SK-N-SH treated with all-trans-retinoic acid at 6 μM for 48 hours (cell line): ENCODE measurements around the gene SLC13A3.

Source experiments
- ATAC-seq: fragments of 200-7000 bp; cut with Tn5 transposase; 3 replicates; pipeline ENCODE4 v1.9.1; 2020; ENCODE audit warnings: mild to moderate bottlenecking, moderate library complexity
- ARNTL ChIP-seq: fragments of 450-650 bp; formaldehyde crosslinking; IDR thresholded peaks from 2 replicates; pipeline ENCODE4 v1.5.0; 2020; ENCODE audit warnings: low read depth, mild to moderate bottlenecking, moderate library complexity, borderline replicate concordance
- CSDC2 ChIP-seq: fragments of 250-450 bp; sonication (Bioruptor Pico); IDR thresholded peaks from 2 replicates; pipeline ENCODE4 v1.5.0; 2020; ENCODE audit warnings: mild to moderate bottlenecking, moderate library complexity
- GLIS3 ChIP-seq: fragments of 250-450 bp; sonication (Bioruptor Pico); IDR thresholded peaks from 2 replicates; pipeline ENCODE4 v1.5.0; 2020; ENCODE audit warnings: mild to moderate bottlenecking, moderate library complexity
- ISL1 ChIP-seq: fragments of 250-450 bp; sonication (Bioruptor Pico); IDR thresholded peaks from 2 replicates; pipeline ENCODE4 v2.1.2; 2022; ENCODE audit warnings: mild to moderate bottlenecking, moderate library complexity
- OSR1 ChIP-seq: fragments of 250-450 bp; sonication (Bioruptor Pico); IDR thresholded peaks from 2 replicates; pipeline ENCODE4 v1.8.0; 2022; ENCODE audit warnings: moderate library complexity, mild to moderate bottlenecking, inconsistent platforms
- PPARA ChIP-seq: fragments of 250-450 bp; sonication (Bioruptor Pico); IDR thresholded peaks from 2 replicates; pipeline ENCODE4 v1.5.0; 2020; ENCODE audit warnings: mild to moderate bottlenecking, borderline replicate concordance
- RARB ChIP-seq: fragments of 250-450 bp; sonication (Bioruptor Pico); IDR thresholded peaks from 2 replicates; pipeline ENCODE4 v1.8.0; 2021; ENCODE audit warnings: mild to moderate bottlenecking, moderate library complexity
- SNAI2 ChIP-seq: fragments of 250-450 bp; sonication (Bioruptor Pico); IDR thresholded peaks from 2 replicates; pipeline ENCODE4 v1.5.0; 2020; ENCODE audit warnings: mild to moderate bottlenecking, moderate library complexity
- TCF4 ChIP-seq: fragments of 250-450 bp; sonication (Bioruptor Pico); IDR thresholded peaks from 2 replicates; pipeline ENCODE4 v1.8.0; 2021; ENCODE audit warnings: mild to moderate bottlenecking, moderate library complexity, borderline replicate concordance
- TOX ChIP-seq: fragments of 250-450 bp; sonication (Bioruptor Pico); IDR thresholded peaks from 2 replicates; pipeline ENCODE4 v1.8.0; 2021; ENCODE audit warnings: mild to moderate bottlenecking, moderate library complexity, borderline replicate concordance
- ZC3H10 ChIP-seq: fragments of 250-450 bp; sonication (Bioruptor Pico); IDR thresholded peaks from 2 replicates; pipeline ENCODE4 v1.5.1; 2021; ENCODE audit warnings: mild to moderate bottlenecking, moderate library complexity
- ZFP3 ChIP-seq: fragments of 250-450 bp; sonication (Bioruptor Pico); IDR thresholded peaks from 2 replicates; pipeline ENCODE4 v1.5.0; 2020; ENCODE audit warnings: mild to moderate bottlenecking, moderate library complexity
- ZFP30 ChIP-seq: fragments of 450-650 bp; formaldehyde crosslinking; IDR thresholded peaks from 2 replicates; pipeline ENCODE4 v1.5.0; 2022; ENCODE audit warnings: mild to moderate bottlenecking, moderate library complexity
- ZNF565 ChIP-seq: fragments of 450-650 bp; formaldehyde crosslinking; conservative IDR thresholded peaks from 2 replicates; pipeline ENCODE4 v1.5.0; 2020; ENCODE audit warnings: low read depth, mild to moderate bottlenecking, moderate library complexity
- ZNF70 ChIP-seq: fragments of 450-650 bp; formaldehyde crosslinking; IDR thresholded peaks from 2 replicates; pipeline ENCODE4 v1.5.0; 2020; ENCODE audit warnings: mild to moderate bottlenecking, moderate library complexity
- ZNF8 ChIP-seq: fragments of 450-650 bp; formaldehyde crosslinking; IDR thresholded peaks from 2 replicates; pipeline ENCODE4 v1.5.0; 2020; ENCODE audit warnings: mild to moderate bottlenecking, moderate library complexity
- TF ChIP-seq, protein P1 (sequence below): fragments of 250-450 bp; sonication (Bioruptor Pico); IDR thresholded peaks from 2 replicates; pipeline ENCODE4 v1.8.0; 2021; ENCODE audit warnings: low read depth, mild to moderate bottlenecking, moderate library complexity, borderline replicate concordance
- TF ChIP-seq, protein P2 (sequence below): fragments of 250-450 bp; sonication (Bioruptor Pico); IDR thresholded peaks from 2 replicates; pipeline ENCODE4 v1.5.1; 2021; ENCODE audit warnings: mild to moderate bottlenecking, moderate library complexity
- TF ChIP-seq, protein P3 (sequence below): fragments of 250-450 bp; sonication (Bioruptor Pico); IDR thresholded peaks from 2 replicates; pipeline ENCODE4 v1.8.0; 2020; ENCODE audit warnings: mild to moderate bottlenecking, moderate library complexity, borderline replicate concordance
- TF ChIP-seq, protein P4 (sequence below): fragments of 250-450 bp; sonication (Bioruptor Pico); IDR thresholded peaks from 2 replicates; pipeline ENCODE4 v1.5.0; 2020; ENCODE audit warnings: mild to moderate bottlenecking, moderate library complexity

The SLC13A3 gene

DNA sequence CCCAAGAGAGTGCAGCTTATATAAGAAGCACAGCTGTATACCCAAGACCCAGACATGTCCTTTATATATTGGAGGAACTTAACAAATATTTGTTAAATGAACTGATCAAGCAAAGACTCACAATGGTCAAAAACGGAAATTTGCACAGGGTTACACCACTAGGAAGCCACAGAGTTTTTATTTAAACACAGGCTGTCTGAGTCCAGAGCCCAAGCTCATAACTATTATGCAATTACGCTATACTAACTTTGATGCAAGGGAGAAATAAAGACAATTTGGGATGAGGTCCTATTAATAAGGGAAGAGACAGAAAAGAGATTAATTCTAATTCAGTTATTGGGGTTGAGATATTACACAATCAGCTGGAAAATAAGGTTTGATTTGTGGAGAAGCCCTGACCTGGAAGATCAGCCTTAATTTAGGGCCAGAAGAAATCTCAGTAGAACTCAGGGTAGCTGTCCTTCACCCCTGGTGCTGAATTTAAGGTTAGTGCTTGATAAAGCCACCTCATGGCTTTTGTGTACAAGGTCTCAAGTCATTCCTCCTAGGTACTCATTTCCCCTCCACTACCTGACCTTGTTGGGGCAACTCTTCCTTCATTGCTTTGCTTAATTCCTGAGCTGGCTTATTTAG is 127.4 kb downstream of the SLC13A3 start (continued):
- TF ChIP-seq, protein P1, sequence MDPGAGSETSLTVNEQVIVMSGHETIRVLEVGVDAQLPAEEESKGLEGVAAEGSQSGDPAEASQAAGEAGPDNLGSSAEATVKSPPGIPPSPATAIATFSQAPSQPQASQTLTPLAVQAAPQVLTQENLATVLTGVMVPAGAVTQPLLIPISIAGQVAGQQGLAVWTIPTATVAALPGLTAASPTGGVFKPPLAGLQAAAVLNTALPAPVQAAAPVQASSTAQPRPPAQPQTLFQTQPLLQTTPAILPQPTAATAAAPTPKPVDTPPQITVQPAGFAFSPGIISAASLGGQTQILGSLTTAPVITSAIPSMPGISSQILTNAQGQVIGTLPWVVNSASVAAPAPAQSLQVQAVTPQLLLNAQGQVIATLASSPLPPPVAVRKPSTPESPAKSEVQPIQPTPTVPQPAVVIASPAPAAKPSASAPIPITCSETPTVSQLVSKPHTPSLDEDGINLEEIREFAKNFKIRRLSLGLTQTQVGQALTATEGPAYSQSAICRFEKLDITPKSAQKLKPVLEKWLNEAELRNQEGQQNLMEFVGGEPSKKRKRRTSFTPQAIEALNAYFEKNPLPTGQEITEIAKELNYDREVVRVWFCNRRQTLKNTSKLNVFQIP (CRISPR knock-in tag): no peak
- TF ChIP-seq, protein P2, sequence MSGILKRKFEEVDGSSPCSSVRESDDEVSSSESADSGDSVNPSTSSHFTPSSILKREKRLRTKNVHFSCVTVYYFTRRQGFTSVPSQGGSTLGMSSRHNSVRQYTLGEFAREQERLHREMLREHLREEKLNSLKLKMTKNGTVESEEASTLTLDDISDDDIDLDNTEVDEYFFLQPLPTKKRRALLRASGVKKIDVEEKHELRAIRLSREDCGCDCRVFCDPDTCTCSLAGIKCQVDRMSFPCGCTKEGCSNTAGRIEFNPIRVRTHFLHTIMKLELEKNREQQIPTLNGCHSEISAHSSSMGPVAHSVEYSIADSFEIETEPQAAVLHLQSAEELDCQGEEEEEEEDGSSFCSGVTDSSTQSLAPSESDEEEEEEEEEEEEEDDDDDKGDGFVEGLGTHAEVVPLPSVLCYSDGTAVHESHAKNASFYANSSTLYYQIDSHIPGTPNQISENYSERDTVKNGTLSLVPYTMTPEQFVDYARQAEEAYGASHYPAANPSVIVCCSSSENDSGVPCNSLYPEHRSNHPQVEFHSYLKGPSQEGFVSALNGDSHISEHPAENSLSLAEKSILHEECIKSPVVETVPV (CRISPR knock-in tag): no peak
- TF ChIP-seq GLIS3 (no peak), ZC3H10 (CRISPR knock-in tag) (no peak)

DNA sequence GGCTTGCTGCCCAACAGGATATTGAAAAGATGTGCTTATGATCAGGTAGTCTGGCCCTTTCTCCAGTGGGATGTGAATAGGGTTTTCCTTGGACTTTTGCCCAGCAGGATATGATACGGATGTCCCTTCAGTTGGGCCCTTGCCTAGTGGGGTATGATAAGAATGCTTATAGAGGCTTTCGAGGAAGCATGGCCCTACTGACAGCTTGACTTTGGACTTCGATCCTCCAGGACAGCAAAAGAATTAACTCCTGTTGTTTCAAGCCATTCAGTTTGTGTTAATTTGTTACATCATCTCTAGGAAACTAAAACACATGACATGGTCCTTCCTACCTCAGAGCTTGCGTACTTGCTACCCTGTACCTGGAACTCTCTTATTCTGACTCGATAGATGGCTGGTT is 128.2 kb downstream of the SLC13A3 start:
- TF ChIP-seq TOX (CRISPR knock-in tag) (no peak), ZFP30 (no peak), CSDC2 (CRISPR knock-in tag) (no peak), ZC3H10 (CRISPR knock-in tag) (no peak), TCF4 (CRISPR knock-in tag) (no peak), SNAI2 (CRISPR knock-in tag) (no peak), ZNF565 (CRISPR knock-in tag) (no peak), ISL1 (no peak), ZNF70 (CRISPR knock-in tag) (no peak), ZFP3 (CRISPR knock-in tag) (no peak), OSR1 (CRISPR knock-in tag) (no peak), RARB (CRISPR knock-in tag) (no peak), GLIS3 (no peak), ZNF8 (no peak), PPARA (no peak), ARNTL (CRISPR knock-in tag) (no peak)
- TF ChIP-seq, protein P1 (CRISPR knock-in tag): no peak
- TF ChIP-seq, protein P3, sequence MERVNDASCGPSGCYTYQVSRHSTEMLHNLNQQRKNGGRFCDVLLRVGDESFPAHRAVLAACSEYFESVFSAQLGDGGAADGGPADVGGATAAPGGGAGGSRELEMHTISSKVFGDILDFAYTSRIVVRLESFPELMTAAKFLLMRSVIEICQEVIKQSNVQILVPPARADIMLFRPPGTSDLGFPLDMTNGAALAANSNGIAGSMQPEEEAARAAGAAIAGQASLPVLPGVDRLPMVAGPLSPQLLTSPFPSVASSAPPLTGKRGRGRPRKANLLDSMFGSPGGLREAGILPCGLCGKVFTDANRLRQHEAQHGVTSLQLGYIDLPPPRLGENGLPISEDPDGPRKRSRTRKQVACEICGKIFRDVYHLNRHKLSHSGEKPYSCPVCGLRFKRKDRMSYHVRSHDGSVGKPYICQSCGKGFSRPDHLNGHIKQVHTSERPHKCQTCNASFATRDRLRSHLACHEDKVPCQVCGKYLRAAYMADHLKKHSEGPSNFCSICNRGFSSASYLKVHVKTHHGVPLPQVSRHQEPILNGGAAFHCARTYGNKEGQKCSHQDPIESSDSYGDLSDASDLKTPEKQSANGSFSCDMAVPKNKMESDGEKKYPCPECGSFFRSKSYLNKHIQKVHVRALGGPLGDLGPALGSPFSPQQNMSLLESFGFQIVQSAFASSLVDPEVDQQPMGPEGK: no peak
- TF ChIP-seq, protein P4, sequence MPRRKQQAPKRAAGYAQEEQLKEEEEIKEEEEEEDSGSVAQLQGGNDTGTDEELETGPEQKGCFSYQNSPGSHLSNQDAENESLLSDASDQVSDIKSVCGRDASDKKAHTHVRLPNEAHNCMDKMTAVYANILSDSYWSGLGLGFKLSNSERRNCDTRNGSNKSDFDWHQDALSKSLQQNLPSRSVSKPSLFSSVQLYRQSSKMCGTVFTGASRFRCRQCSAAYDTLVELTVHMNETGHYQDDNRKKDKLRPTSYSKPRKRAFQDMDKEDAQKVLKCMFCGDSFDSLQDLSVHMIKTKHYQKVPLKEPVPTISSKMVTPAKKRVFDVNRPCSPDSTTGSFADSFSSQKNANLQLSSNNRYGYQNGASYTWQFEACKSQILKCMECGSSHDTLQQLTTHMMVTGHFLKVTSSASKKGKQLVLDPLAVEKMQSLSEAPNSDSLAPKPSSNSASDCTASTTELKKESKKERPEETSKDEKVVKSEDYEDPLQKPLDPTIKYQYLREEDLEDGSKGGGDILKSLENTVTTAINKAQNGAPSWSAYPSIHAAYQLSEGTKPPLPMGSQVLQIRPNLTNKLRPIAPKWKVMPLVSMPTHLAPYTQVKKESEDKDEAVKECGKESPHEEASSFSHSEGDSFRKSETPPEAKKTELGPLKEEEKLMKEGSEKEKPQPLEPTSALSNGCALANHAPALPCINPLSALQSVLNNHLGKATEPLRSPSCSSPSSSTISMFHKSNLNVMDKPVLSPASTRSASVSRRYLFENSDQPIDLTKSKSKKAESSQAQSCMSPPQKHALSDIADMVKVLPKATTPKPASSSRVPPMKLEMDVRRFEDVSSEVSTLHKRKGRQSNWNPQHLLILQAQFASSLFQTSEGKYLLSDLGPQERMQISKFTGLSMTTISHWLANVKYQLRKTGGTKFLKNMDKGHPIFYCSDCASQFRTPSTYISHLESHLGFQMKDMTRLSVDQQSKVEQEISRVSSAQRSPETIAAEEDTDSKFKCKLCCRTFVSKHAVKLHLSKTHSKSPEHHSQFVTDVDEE (CRISPR knock-in tag): no peak
- TF ChIP-seq, protein P2 (CRISPR knock-in tag): no peak
- no peak for ATAC-seq
